Measurements from ENCODE around the gene DHRS11. TPM values are rescaled to one million over a fixed set of nuclear protein-coding genes. Genes with fewer than 3 reads are reported as not detected.

Gene DHRS11, protein sequence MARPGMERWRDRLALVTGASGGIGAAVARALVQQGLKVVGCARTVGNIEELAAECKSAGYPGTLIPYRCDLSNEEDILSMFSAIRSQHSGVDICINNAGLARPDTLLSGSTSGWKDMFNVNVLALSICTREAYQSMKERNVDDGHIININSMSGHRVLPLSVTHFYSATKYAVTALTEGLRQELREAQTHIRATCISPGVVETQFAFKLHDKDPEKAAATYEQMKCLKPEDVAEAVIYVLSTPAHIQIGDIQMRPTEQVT
- polyA plus RNA-seq (2013, experiment 1 of 2; ENCODE audit: insufficient read length): 7.9 TPM
- polyA plus RNA-seq (2013, experiment 2 of 2; ENCODE audit: insufficient read length): 7.4 TPM

- peak; percentile 74 for DNase-seq
Measured at GRCh38 chr17:36591434-36592315, at the start of gene DHRS11. Gene DHRS11 (plus strand): TSS chr17:36591879. CDS start chr17:36592010, 131 bp downstream.

- DNase-seq: no peak
Measured at GRCh38 chr17:36542755-36543154, 48.9 kb upstream of the DHRS11 start.

DNA sequence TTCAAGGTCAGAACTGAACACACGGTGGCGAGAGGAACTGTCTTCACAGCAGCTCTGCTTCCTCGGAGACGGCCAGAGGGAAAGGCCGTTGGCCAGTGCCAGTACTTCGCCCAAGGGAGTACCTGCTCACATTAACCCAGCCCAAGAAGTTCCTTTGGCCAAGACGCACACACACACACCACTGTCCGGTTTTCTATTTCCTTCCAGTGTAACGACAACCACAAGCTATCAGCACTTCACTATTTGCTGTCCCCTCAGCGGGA, 47.7 kb upstream of the DHRS11 start:
- peak; percentile 35 for DNase-seq

- DNase-seq: peak; percentile 95
Measured at GRCh38 chr17:36544307-36545076, 47.2 kb upstream of the DHRS11 start, which contains the start of gene GGNBP2. Gene GGNBP2 (plus strand): TSS chr17:36544919. CDS start chr17:36545725, 806 bp downstream.

- DNase-seq: no peak
Measured at GRCh38 chr17:36545077-36545464, 46.6 kb upstream of the DHRS11 start.

DNA sequence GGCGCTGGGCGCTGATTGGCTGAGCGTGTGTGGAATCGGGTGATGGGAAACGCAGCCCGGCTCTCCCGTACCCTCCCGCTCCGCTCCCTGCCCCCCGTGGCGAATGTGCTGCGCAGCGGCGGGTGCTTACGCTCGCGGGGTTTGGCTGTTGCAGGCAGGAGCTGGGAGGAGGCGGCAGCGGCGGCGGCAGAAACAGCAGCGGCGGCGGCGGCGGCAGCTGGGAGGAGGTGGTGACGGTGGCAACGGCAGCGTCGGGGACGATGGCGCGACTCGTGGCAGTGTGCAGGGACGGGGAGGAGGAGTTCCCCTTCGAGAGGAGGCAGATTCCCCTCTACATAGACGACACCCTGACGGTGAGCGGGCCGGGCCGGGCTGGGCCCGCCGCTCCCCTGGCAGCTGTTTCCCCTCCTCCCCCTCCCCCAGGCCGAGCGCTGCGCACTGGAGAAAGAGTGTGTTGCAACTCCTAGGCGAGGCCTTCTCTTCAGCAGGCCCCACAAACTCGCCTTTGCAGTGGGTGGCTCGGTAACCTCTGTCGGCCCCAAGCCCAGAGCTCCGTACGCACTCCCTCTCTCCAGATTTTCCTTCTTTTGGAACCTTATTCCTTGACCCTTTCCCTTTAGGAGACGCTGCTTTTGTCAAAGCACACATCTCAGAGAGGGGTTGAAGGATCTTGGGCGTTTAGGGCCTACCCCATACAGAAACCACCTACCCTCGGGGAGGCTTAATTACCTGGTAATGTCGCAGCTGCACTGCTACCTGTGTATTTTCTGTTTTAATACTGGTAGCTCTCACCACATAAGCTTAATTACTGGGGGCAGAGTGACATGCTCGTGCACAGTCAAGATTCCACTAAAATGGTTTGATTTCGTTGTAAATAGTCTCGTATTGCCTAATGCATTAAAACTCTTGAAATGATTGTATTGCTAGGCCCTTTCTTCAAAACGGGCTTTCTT, 45.9 kb upstream of the DHRS11 start:
- DNase-seq: peak; percentile 98

DNA sequence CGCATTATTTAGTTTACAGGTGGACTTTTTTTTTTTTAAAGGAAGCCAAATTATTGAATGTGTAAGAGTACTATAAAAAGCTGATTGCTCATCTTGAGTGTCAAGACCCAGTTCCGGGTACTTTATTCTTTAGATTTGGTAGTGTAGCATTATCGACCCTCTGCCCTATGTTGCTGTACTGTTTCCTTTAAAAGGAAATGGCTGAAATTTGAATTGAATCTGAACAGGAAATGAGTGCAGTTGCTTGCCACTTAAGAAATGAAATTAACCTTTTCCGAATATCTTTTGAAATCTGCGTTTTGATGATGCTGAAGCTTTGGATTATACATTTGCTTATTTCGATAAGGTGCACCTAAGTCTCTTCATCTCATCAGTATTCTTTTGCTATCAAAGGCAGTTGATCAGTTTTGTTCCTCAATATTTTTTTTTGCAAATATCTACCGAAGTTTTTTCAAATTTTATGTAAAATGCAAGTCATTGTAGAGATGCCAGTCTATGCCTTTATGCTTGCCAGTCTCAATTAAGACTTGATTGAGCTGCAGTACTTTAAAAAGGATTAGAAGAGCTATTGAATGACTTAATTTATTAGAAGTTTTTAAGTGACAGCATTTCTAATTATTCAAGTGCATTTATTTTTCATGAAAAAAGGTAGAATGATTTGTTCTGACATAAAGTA, 45.1 kb upstream of the DHRS11 start:
- no peak for DNase-seq

DNA sequence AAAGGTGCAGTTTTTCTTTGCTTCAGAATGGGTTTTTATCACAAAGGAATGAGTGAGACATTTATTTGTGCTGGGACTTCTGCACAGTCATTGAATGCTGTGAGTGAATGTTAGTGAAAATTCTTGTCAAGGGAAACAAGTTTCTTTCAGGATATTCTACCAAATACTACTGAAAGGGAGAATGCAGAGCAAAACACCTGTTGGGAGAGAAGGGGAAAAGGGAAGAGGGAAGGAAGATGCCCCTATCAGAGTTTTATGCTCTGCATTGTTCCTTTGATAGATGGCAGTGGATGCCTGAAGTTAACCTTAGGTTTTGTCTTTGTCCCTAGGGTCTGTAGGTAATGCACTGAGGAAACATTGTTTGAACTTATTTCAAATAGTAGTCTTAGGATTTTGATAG, 43.9 kb upstream of the DHRS11 start:
- no peak for DNase-seq

- DNase-seq: no peak
Measured at GRCh38 chr17:36550491-36551417, 40.9 kb upstream of the DHRS11 start.

DNA sequence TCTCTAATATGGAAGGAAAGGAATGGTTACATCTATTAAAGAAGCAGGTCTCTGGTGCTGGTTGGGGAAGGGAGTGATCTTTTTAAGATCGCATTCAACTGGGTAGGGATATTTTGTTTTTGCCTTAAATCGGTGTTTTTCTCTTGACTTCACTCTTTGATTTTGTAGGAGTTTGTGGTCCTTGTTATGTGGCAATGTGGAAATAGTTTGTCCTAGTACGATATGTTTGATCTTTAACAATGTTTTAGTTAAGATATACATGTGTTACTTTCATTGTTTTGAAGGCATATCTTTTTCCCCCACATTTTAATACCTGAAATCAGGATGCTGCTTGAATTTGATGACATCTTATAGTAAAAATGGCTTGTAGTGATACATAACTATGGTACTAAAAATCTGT, 38.2 kb upstream of the DHRS11 start:
- no peak for DNase-seq

DNA sequence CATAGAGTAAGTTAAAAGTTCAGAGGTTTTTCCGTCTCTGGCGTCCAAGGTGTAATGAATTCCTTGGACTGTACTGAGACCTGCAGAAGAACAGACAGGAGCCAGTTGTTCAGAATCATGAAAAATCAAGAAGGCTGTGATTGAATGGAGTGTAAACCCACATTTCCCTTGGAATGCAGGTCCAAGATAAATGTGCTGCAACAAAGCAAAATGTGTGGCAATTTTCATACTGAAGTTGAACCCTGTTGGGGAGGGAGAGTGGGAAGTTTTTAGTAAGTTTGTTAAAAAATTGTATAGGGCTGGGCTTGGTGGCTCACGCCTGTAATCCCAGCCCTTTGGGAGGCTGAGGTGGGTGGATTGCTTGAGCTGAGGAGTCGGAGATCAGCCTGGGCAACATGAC, 25.6 kb upstream of the DHRS11 start:
- no peak for DNase-seq

- DNase-seq: no peak
Measured at GRCh38 chr17:36575028-36575427, 16.7 kb upstream of the DHRS11 start.

DNA sequence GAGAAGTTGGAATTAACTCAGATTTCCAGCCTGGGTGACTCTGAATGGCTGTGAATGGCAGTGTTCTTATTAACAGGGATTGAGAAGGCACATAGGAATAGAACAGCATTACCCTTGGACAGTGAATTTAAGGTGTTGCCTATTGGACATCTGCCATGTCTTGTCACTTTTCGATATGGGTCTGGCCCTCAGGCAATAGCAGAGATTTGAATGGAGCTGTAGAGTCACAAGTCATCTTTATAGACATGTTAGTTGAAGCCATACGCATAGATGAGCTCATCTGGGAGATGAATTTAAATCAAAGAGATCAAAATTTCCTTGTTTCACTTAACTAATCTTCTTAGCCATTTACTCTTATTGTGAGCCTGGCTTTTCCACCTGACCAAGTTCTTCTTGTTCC, 14.9 kb upstream of the DHRS11 start:
- DNase-seq: no peak

- DNase-seq: no peak
Measured at GRCh38 chr17:36578671-36579070, 13.0 kb upstream of the DHRS11 start.

- no peak for DNase-seq
Measured at GRCh38 chr17:36583787-36584186, 7.9 kb upstream of the DHRS11 start.

DNA sequence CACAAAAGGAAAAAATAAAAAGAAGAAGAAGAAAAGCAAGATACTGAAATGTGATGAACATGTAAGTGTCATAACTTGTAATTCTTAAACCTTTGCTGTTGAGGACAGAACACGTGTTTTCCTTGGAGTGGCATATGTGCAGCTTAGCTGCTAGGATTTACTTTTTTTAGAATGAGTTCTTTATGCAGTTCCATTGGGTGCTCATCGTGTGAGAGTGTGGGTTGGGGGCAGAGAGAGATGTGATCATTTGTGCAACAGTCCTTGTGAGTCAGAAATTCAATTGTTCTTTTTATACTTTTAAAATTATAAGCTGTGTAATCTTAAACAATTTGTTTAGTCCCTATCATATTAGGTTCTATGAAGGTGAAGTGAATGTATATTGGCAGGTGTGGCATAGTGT, 5.5 kb upstream of the DHRS11 start:
- no peak for DNase-seq

- DNase-seq: no peak
Measured at GRCh38 chr17:36590082-36590481, 1.6 kb upstream of the DHRS11 start.

GRCh38 chr17:36592316-36592715, 637 bp downstream of the DHRS11 start:
- no peak for DNase-seq

DNA sequence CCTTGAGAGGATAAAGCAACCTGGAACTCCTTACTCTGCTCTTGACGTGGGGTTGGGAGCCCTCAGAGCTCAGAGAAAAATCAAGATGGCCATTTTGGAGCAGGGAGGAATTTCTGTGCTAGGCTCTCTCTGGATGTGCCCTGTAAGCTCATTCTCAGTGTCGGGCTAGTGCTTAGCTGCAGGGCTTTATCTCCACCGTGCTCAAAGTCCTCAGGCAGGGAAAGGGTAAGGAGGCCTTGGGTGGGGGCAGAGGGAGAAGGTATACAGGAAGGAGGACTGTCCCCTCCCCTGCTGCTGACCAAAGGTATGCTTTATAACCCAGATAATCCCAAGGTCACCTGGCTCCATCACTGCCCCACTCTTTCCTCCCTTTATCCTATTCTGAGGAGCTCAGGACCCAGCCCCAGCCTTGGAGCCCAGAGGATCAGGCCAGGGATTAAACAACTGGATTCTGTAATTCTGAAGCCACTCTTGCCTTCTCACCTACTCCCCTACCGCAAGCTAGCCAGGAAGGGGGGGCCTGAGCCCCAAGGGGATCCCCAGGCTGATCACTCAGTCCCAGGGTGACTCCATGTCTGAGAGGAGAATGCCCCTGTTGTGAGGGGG, 1.1 kb downstream of the DHRS11 start:
- no peak for DNase-seq
